Endothelial cell of umbilical vein (primary cell): ENCODE results near the gene CACNB4. TPM values are rescaled to one million over a fixed set of nuclear protein-coding genes. Genes with fewer than 3 reads are reported as not detected.

Experiments
- BruUV-seq: library from RNA; stranded (reverse); fragments of 400-500 nt; replicated peaks from 2 replicates; lab custom pipeline; 2021; lab: Mats Ljungman, UMichigan
- CTCF ChIA-PET: fragments of 300-600, 350-600 bp; sonication (Branson Sonifier 250); formaldehyde crosslinking; loops from one replicate; lab custom pipeline; 2021; ENCODE audit warnings: antibody characterized with exemption, inconsistent platforms; lab: Charles Lee
- POLR2A ChIA-PET: fragments of 300-600, 350-600 bp; sonication (Branson Sonifier 250); formaldehyde crosslinking; loops from one replicate; lab custom pipeline; 2021; ENCODE audit warnings: antibody characterized with exemption, inconsistent platforms; lab: Charles Lee
- DNase-seq: peaks from one replicate; pipeline ENCODE4 v3.0.0-alpha.2; 2011; ENCODE audit warnings: low read depth, low spot score
- FAIRE-seq: peaks from 2 replicates; lab custom pipeline; 2011; peaks lifted over from hg19 to GRCh38; lab: Jason Lieb, UNC
- H2AFZ ChIP-seq: 2 replicates; pipeline ENCODE4 v1.6.0; 2012; ENCODE audit warnings: low read depth, low read length, control low read depth, inconsistent platforms
- H3K27ac ChIP-seq: 2 replicates; pipeline ENCODE4 v1.5.1; 2011; ENCODE audit warnings: low read depth, mild to moderate bottlenecking, control low read depth, low read length, moderate library complexity; ENCODE audit not compliant: insufficient read depth
- H3K27me3 ChIP-seq, 2 experiments: 2 replicates each; pipeline versions ENCODE4 v1.6.0 to v1.6.1; 2011; ENCODE audit warnings: low read length in 2 of 2, mixed read lengths in 1 of 2; ENCODE audit not compliant: control insufficient read depth in 2 of 2, insufficient read depth in 2 of 2
- H3K36me3 ChIP-seq, 2 experiments: 2 replicates in 1 of 2; 3 replicates in 1 of 2; pipeline ENCODE4 v1.5.1; 2011; ENCODE audit warnings: low read length in 2 of 2, mild to moderate bottlenecking in 1 of 2, moderate library complexity in 1 of 2; ENCODE audit not compliant: control insufficient read depth in 2 of 2, insufficient read depth in 2 of 2; ENCODE audit errors: extremely low read depth in 1 of 2
- H3K4me1 ChIP-seq: 3 replicates; pipeline ENCODE4 v1.5.1; 2011; ENCODE audit warnings: mild to moderate bottlenecking, low read length; ENCODE audit not compliant: control insufficient read depth, insufficient read depth; ENCODE audit errors: extremely low read depth
- H3K4me2 ChIP-seq: 2 replicates; pipeline ENCODE4 v1.6.1; 2011; ENCODE audit warnings: low read length, control low read depth, mixed read lengths; ENCODE audit not compliant: insufficient read depth
- H3K4me3 ChIP-seq, 3 experiments: fragments of 200-600 bp in 1 of 3; sonication (generic), shearing (Covaris generic) in 1 of 3; replicated peaks in 1 of 3; 2 replicates each; pipeline ENCODE4 v1.5.1; 2011 to 2016; ENCODE audit warnings: control low read depth in 3 of 3, low read length in 3 of 3, mild to moderate bottlenecking in 2 of 3, inconsistent platforms in 1 of 3, low read depth in 1 of 3, moderate library complexity in 1 of 3; ENCODE audit not compliant: insufficient read depth in 1 of 3
- H3K79me2 ChIP-seq: 2 replicates; pipeline ENCODE4 v1.6.0; 2012; ENCODE audit warnings: low read length, inconsistent platforms; ENCODE audit not compliant: control insufficient read depth, insufficient read depth
- H3K9ac ChIP-seq: replicated peaks from 2 replicates; pipeline ENCODE3; 2011; ENCODE audit warnings: low read length, control low read depth; ENCODE audit not compliant: insufficient read depth; ENCODE audit errors: extremely low read depth
- H3K9me1 ChIP-seq: replicated peaks from 3 replicates; pipeline ENCODE4 v1.6.0; 2011; ENCODE audit warnings: mild to moderate bottlenecking, low read length; ENCODE audit not compliant: control insufficient read depth, insufficient read depth; ENCODE audit errors: extremely low read depth
- H3K9me3 ChIP-seq: replicated peaks from 2 replicates; pipeline ENCODE4 v1.5.1; 2012; ENCODE audit warnings: low read length, inconsistent platforms; ENCODE audit not compliant: control insufficient read depth, insufficient read depth
- H4K20me1 ChIP-seq: replicated peaks from 2 replicates; pipeline ENCODE3; 2011; ENCODE audit warnings: mild to moderate bottlenecking, low read length; ENCODE audit not compliant: control insufficient read depth, insufficient read depth; ENCODE audit errors: extremely low read depth
- CTCF ChIP-seq, 2 donors: IDR thresholded peaks; 1 replicate in 1 of 2; 2 replicates in 1 of 2; pipeline ENCODE4 v1.5.1; 2011; ENCODE audit warnings: low read length in 2 of 2, mild to moderate bottlenecking in 2 of 2, moderate library complexity in 2 of 2, control low read depth in 1 of 2, inconsistent platforms in 1 of 2, low read depth in 1 of 2; ENCODE audit not compliant: insufficient read depth in 1 of 2; ENCODE audit errors: extremely low read depth in 1 of 2
- MAX ChIP-seq: IDR thresholded peaks from 2 replicates; pipeline ENCODE4 v1.6.1; 2011; ENCODE audit not compliant: insufficient read depth, insufficient read length
- POLR2AphosphoS5 ChIP-seq: IDR thresholded peaks from 2 replicates; pipeline ENCODE4 v1.6.1; 2012; ENCODE audit warnings: low read depth, mild to moderate bottlenecking, control low read depth, low read length, moderate library complexity; ENCODE audit not compliant: insufficient read depth
- dilution Hi-C: fragments of 300-500 bp; cut with MboI; formaldehyde crosslinking; loops from one replicate; pipeline ENCODE4 v1.15.0; 2019; ENCODE audit warnings: low sequenced_read_pairs; ENCODE audit not compliant: extremely low pct_ligation_motif_present
- intact Hi-C: fragments of 100-400 bp; cut with micrococcal nuclease; formaldehyde crosslinking; loops from one replicate; pipeline ENCODE4 v1.10.0; 2022
- polyA plus RNA-seq, 4 experiments: library from polyadenylated mRNA; depleted of rRNA in 3 of 4; stranded (reverse) in 3 of 4; unstranded in 1 of 4; fragments of >200 nt; gene quantifications; 2 replicates each; pipeline versions ENCODE4 v1.2.1 to v1.2.3, GENCODE V29; 2011 to 2012; ENCODE audit warnings: missing spikeins in 1 of 4
- total RNA-seq: library from RNA; stranded (reverse); gene quantifications from 2 replicates; pipeline ENCODE4 v1.2.3, GENCODE V29; 2021

The CACNB4 gene
- total and polyA plus RNA-seq, 2 donors (not counting 3 experiments of a cell fraction or from before 2014, with no cell fraction given), result 0.23 to 0.58 TPM

- H3K4me2 ChIP-seq, result no peak overlapping the region
- CTCF ChIA-PET, result interaction anchor here (0.6 to 2.1 kb wide), 25 partner anchors 8 to 1486 kb away, joined by 3 to 9 read pairs (median 4); partner anchors contain the start of gene STAM2
- H3K36me3 ChIP-seq, result no peaks in the 10 kb centered on the region
- no peak overlapping the region for H2AFZ ChIP-seq
- H3K9ac ChIP-seq, result no peak overlapping the region
- no peak overlapping the region for H3K27ac ChIP-seq
- TF ChIP-seq CTCF (IDR thresholded peaks at IDR 0.05; ENCODE audit: extremely low read depth in 1 of 2, insufficient read depth in 1 of 2, low read depth in 1 of 2, low read length in 2 of 2), result peak; percentile 75 to 76
- TF ChIP-seq MAX, result no peak
- no peak for TF ChIP-seq POLR2AphosphoS5
- intact Hi-C loops (loop anchor here (1.0 to 5.0 kb wide), 6 partner anchors 138 to 1442 kb away; partner anchors contain the start of genes RPRM and STAM2), dilution Hi-C loops (no loop called here)
- BruUV-seq, result no TSS peak
- FAIRE-seq, result peak; percentile 93
- DNase-seq, result peak; percentile 75
- H3K4me1 ChIP-seq, result peaks cover 3% of the 10 kb centered on the region
- H4K20me1 ChIP-seq, result no peaks in the 10 kb centered on the region
- H3K27me3 ChIP-seq, result peaks cover 4% of the 10 kb centered on the region in 2 experiments
- no peaks in the 10 kb centered on the region for H3K9me3 ChIP-seq
- no peak overlapping the region for H3K4me3 ChIP-seq
- no peaks in the 10 kb centered on the region for H3K79me2 ChIP-seq
- POLR2A ChIA-PET, result no interaction called here
- no peaks in the 10 kb centered on the region for H3K9me1 ChIP-seq
Measured at GRCh38 chr2:152036611-152037469, 62.0 kb downstream of the CACNB4 start.
